Stimulated activated CD8-positive, alpha-beta memory T cell treated with anti-CD3 and anti-CD28 coated beads, Interleukin-12 subunit alpha, Interleukin-12 subunit beta, amount 100 ng/mL, for 4 hours (primary cell): Measurements from ENCODE around the gene BMERB1.
"Not testable (repeated sequence)": the region's sequence is repeated elsewhere in the genome, so short reads cannot be mapped to it uniquely, and the experiment has no call there.

ENCODE experiments used
- DNase-seq: peaks from one replicate; pipeline ENCODE4 v3.0.0-alpha.2; 2020; ENCODE audit warnings: low read depth

BMERB1 gene

GRCh38 chr16:15425861-15426260, 8.5 kb upstream of the BMERB1 start:
- DNase-seq, result no peak

GRCh38 chr16:15426796-15427195, 7.6 kb upstream of the BMERB1 start:
- DNase-seq, result no peak

GRCh38 chr16:15427648-15428239, 6.6 kb upstream of the BMERB1 start:
- DNase-seq, result peak; percentile 28

DNA sequence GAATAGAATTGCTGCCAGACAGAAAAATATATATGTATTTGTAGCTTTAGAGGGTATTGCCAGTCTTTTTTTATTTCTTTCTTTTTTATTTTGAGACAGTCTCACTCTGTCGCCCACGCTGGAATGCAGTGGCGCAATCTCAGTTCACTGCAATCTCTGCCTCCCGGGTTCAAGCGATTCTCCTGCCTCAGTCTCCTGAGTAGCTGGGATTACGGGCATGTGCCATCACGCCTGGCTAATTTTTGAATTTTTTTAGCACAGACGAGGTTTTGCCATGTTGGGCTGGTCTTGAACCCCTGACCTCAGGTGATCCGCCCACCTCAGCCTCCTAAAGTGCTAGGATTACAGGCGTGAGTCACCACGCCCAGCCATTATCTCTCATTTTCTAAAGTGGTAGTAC, 3.5 kb upstream of the BMERB1 start:
- DNase-seq, result not testable (repeated sequence)

DNA sequence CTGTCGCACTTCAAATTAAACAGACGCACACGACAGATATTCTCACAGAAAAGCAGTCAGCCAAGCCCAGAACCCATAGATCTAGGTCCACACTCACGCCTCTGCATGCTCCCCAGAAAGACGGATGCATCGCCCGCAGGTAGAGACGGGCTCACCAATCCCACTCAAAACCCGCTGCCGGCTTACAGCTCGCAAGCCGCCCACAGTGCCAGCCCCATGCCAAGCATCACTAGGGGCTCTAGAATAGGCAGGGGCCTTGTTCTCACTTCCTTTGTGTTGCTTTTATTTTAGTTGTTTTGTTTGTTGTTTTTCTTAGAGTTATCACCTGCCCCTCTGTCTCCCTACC, 336 bp upstream of the BMERB1 start:
- DNase-seq, result no peak

DNA sequence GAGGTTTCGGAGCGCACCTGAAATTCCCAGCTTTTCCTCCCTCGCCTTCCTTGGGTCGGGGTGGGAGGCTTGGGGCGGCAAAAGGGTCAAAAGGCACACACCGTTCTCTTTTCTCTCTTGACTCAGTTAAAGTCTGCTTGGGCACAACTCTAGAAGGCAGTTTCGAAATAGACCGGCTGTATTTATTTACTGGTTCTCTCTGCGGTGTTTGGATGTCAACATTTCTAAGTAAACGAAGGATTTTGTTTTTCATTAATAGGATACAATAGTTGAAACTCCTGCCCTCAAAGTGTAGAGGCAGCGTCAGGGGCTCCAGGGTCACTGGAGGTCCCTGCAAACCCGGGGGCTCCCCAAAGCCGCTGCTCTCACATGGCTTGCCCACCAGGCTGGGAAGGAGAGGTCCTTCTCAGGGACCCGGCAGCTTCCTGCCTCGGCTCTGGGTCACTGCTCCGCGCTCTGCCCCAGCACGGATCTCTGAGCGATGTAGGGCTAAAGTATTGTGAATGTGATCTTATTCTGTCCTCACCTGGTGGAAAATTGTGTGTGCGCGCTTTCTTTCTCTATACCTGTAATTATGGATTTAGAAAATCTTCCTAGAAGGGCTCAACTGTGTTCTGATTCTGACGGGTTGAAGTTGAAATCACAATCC, 952 bp downstream of the BMERB1 start:
- no peak for DNase-seq

GRCh38 chr16:15439102-15439501, 4.7 kb downstream of the BMERB1 start:
- no peak for DNase-seq

DNA sequence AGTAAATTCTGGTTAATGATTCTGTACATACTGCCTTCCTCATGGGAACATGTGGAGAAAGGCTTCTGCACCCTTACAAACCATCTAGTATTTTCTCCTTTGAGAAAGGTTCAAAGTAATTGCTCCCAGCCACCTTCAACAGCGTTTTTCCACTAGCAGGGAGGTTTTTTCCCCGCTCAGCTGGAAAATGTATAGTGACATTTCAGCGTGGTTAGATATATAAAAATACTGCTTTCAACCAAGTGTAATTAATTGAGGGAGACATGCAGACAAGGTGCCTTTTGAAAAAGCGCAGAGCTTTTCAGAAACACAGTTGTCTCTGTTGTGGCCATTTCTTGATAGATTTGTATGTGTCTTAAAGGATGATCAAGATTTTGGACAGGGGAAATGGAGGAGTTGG, 5.1 kb downstream of the BMERB1 start:
- DNase-seq, result no peak

GRCh38 chr16:15440852-15441251, 6.5 kb downstream of the BMERB1 start:
- no peak for DNase-seq

DNA sequence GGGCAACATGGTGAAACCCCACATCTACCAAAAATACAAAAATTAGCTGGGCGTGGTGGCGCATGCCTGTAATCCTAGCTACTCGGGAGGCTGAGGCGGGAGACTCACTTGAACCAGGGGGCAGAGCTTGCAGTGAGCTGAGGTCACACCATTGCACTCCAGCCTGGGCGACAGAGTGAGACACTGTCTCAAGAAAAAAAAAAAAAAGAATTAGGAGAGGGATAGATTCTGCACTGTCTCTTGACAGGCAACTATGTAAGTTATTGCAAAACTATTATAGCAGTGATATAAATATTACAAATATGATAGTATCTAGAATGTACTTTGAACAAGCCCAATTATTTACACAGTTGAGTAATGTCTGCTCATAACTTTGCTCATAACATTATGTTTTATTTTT, 7.8 kb downstream of the BMERB1 start:
- DNase-seq, result not testable (repeated sequence)

DNA sequence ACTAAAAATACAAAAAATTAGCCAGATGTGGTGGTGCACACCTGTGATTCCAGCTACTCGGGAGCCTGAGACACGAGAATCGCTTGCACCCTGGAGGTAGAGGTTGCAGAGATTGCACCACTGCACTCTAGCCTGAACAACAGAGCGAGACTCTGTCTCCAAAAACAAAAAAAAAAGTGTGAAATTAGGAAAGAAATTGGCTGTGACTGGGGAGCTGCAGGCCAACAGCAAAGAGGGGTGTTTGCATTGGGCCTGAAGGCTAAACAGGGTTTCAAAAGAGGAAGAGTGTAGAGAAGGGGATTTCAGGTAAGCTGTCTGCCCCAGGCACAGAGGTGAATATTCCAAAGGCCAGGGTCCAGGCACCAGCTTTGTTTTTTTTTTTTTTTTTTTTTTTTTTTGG, 9.4 kb downstream of the BMERB1 start:
- no peak for DNase-seq

GRCh38 chr16:15444264-15444663, 9.9 kb downstream of the BMERB1 start:
- DNase-seq, result no peak

GRCh38 chr16:15445450-15445849, 11.1 kb downstream of the BMERB1 start:
- no peak for DNase-seq

GRCh38 chr16:15446901-15447300, 12.5 kb downstream of the BMERB1 start:
- no peak for DNase-seq

DNA sequence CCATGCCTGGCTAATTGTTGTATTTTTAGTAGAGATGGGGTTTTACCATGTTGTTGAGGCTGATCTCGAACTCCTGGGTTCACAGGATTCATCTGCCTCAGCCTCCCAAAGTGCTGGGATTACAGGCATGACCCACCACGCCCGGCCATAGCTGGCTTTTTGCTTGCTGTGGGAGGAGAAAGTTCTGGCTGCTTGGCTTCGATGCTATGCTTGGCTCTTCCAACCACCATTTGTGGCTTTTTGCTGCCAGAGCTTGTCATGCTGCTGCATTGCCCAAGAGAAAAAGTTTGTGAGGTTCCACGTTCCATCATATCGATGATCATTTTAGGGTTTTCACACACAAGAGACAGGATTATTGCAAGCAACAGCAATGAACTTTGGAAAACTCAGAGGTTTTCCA, 16.2 kb downstream of the BMERB1 start:
- no peak for DNase-seq

GRCh38 chr16:15451098-15451731, 16.8 kb downstream of the BMERB1 start:
- DNase-seq, result no peak

DNA sequence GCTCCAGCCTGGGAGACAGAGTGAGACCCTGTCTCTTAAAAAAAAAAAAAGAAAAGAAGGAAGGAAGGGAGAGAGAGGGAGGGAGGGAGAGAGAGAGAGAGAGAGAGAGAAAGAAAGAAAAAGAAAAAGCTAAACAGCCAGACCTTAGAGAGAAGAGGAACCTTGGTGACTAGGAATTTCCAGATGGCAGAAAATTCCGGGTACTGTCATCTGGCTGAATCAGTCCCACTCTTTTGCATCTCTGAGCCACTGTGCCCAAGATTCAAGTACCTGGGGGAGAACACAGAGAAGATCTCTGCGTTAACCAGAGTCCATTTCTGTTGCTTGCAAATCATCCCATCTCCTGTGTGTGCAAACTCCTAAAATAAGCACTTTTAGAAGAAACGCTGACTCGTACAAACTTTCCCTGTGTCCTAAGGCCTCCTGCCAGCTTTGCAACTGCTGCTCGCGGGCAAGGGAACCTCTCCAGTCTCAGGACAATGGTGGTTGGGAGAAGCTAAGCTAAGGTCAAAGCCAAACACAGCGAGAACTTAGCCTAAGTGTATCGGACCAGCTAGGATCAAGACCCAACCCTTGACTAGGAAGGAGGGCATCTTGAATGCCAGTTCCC, 18.0 kb downstream of the BMERB1 start:
- no peak for DNase-seq

- not testable (repeated sequence) for DNase-seq
Measured at GRCh38 chr16:15453296-15453695, 18.9 kb downstream of the BMERB1 start.

DNA sequence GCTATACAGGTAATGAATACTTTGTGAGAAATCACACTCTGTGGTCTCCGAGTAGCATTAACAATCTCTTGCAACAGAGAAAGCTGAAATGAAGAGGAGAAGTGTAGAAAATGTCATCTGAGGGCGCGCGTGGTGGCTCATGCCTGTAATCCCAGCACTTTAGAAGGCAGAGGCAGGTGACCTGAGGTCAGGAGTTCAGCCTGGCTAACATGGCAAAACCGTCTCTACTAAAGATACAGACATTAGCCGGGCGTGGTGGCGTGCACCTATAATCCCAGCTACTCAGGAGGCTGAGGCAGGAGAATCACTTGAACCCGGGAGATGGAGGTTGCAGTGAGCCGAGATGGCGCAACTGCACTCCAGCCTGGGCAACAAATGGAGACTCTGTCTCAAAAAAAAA, 20.5 kb downstream of the BMERB1 start:
- not testable (repeated sequence) for DNase-seq

DNA sequence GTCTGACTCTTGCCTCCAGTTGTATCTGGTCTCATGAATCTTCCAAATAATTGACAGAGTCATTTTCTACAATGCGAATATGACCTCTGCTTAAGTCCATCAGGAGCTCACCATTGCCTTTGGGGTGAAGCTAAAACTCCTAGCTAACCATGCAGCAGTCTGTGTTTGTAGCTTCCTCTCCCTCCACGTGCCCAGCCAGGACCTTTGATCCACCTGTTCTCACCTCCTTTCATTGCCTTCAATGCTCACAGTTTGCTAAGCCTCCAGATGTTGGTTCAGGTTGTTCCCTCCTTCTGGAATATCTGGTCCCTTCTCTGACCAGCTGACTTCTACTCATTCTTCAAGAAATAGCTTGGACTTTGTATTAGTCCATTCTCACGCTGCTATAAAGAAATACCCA, 23.0 kb downstream of the BMERB1 start:
- DNase-seq, result no peak

DNA sequence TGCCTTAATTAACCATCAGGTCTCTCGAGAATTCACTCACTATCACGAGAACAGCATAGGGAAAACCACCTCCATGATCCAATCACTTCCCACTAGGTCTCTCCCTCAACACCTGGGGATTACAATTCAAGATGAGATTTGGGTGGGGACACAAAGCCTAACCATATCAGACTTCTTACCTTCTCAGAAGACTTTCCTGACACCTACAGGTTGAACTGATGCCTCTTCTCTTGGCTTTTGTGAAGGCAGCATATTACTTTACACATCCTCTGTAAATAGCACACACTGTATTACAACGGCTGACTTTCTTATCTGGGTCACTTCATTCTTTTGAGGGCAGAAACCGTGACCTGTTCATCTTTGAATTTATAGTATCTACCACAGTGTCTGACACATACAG, 23.6 kb downstream of the BMERB1 start:
- DNase-seq, result no peak

GRCh38 chr16:15459791-15460190, 25.4 kb downstream of the BMERB1 start:
- no peak for DNase-seq

DNA sequence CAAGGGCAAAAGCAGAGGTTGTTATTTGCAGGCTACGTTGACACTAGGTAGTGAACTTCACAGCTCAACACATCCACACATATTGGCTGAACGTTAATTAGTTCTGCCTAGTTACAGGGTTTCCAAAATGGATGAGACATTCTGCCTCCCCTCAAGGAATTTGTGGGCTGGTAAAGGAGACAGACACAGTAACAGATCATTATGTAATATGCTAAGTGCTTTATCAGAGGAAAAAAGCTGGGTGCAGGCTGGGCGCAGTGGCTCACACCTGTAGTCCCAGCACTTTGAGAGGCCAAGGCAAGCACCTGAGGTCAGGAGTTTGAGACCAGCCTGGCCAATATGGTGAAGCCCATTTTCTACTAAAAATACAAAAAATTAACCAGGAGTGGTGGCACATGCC, 26.2 kb downstream of the BMERB1 start:
- no peak for DNase-seq
